Neural progenitor cell (in vitro differentiated cells): ENCODE results near the gene LPIN1.

Experiments
- EZH2 ChIP-seq: fragments of 200-600 bp; sonication (generic); IDR thresholded peaks from 2 replicates; pipeline ENCODE4 v1.6.1; 2017; ENCODE audit warnings: antibody characterized with exemption, mild to moderate bottlenecking, moderate library complexity
- TF ChIP-seq, protein P1 (sequence below): fragments of 200-600 bp; sonication (generic); IDR thresholded peaks from 2 replicates; pipeline ENCODE4 v1.5.1; 2017; ENCODE audit warnings: antibody characterized with exemption, mild to moderate bottlenecking

DNA sequence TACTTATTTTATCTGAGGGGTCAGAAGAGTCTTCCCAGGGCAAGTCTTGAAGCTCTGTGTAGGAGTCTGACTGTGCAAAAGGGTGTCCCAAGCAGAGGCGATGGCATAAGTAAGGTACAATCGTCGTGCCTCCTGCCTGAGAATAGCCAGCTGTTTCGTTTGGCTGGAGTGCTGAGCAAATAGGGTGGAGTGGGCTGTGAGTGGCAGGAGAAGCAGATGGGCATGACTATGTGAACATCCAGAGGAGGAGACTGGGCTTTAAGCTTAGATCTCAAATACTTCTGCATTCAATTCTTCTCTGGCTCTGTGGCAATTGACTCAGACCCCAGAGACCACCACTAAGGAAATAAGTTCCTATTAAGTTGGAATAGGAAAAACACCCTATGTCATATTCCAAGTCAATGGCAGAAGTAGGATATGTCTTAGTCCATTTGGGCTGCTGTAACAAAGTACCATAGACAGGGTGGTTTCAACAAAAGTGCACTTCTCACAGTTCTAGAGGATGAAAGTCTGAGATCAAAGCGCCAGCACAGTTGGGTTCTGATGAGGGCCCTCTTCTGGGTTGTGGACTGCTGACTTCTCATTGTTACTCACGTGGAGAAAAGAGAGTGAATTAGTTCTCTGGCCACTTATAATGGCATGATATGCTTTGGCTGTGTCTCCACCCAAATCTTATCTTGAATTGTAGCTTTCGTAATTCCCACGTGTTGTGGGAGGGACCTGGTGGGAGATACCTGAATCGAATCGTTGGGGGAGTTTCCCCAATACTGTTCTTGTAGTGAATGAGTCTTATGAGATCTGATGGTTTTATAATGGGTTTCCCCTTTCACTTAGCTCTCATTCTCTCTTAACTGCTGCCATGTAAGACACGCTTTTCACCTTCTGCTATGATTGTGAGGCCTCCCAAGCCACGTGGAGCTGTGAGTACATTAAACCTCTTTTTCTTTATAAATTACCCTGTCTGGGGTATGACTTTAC lies 120.2 kb downstream of the LPIN1 start:
- TF ChIP-seq EZH2 = no peak
- TF ChIP-seq, protein P1, sequence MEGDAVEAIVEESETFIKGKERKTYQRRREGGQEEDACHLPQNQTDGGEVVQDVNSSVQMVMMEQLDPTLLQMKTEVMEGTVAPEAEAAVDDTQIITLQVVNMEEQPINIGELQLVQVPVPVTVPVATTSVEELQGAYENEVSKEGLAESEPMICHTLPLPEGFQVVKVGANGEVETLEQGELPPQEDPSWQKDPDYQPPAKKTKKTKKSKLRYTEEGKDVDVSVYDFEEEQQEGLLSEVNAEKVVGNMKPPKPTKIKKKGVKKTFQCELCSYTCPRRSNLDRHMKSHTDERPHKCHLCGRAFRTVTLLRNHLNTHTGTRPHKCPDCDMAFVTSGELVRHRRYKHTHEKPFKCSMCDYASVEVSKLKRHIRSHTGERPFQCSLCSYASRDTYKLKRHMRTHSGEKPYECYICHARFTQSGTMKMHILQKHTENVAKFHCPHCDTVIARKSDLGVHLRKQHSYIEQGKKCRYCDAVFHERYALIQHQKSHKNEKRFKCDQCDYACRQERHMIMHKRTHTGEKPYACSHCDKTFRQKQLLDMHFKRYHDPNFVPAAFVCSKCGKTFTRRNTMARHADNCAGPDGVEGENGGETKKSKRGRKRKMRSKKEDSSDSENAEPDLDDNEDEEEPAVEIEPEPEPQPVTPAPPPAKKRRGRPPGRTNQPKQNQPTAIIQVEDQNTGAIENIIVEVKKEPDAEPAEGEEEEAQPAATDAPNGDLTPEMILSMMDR = no peak
